Measurements from ENCODE around the gene SNX27. TPM values are rescaled to one million over a fixed set of nuclear protein-coding genes. Genes with fewer than 3 reads are reported as not detected.
"Not testable (repeated sequence)": the region's sequence is repeated elsewhere in the genome, so short reads cannot be mapped to it uniquely, and the experiment has no call there.

The SNX27 gene
- total and polyA plus RNA-seq, 12 donors = 6.5 to 37.8 (median 32.2) TPM

- 83 to 88% methylated on average over 4 of the region's 4 CpGs for WGBS, 2 donors
- TF ChIP-seq CTCF (IDR thresholded peaks at IDR 0.05) = no peak
- no peak for ATAC-seq
- no peak for DNase-seq
- H3K9me3 ChIP-seq = no peaks in the 10 kb centered on the region
- no peaks in the 10 kb centered on the region for H3K27me3 ChIP-seq
- peaks cover 0 to 12% (median 0%) of the 10 kb centered on the region in 9 donors for H3K36me3 ChIP-seq
- H3K4me3 ChIP-seq = no peak overlapping the region
- H3K4me1 ChIP-seq = peaks cover 0 to 66% (median 36%) of the 10 kb centered on the region in 9 donors
- H3K27ac ChIP-seq = no peak overlapping the region
- intact Hi-C loops (cut with DNase I) = loop anchor here in 1 of 10 donors (10.0 kb wide), 1 partner anchor 109 kb away; the partner anchor contains the start of gene RIIAD1
Observed at GRCh38 chr1:151615711-151616504, 4.1 kb downstream of the SNX27 start.

- ATAC-seq = no peak
- Histone ChIP-seq H3K4me3 (no peak overlapping the region), H3K36me3 (peaks cover 0 to 12% (median 0%) of the 10 kb centered on the region in 9 donors), H3K4me1 (peaks cover 0 to 66% (median 37%) of the 10 kb centered on the region in 9 donors), H3K9me3 (no peaks in the 10 kb centered on the region), H3K27ac (no peak overlapping the region), H3K27me3 (no peaks in the 10 kb centered on the region)
- 90 to 93% methylated on average over 3 of the region's 3 CpGs for WGBS, 2 donors
- intact Hi-C loops (cut with DNase I) = loop anchor here in 1 of 10 donors (10.0 kb wide), 1 partner anchor 108 kb away; the partner anchor contains the start of gene RIIAD1
- TF ChIP-seq CTCF (IDR thresholded peaks at IDR 0.05) = no peak
- no peak for DNase-seq
Observed at GRCh38 chr1:151616505-151616849, 4.6 kb downstream of the SNX27 start.

- intact Hi-C loops (cut with DNase I) = loop anchor here in 1 of 10 donors (10.0 kb wide), 1 partner anchor 107 kb away; the partner anchor contains the start of gene RIIAD1
- no peak for ATAC-seq
- Histone ChIP-seq H3K4me1 (peaks cover 0 to 70% (median 41%) of the 10 kb centered on the region in 9 donors), H3K9me3 (no peaks in the 10 kb centered on the region), H3K27ac (no peak overlapping the region), H3K36me3 (peaks cover 0 to 12% (median 0%) of the 10 kb centered on the region in 9 donors), H3K27me3 (no peaks in the 10 kb centered on the region), H3K4me3 (no peak overlapping the region)
- 90 to 97% methylated on average over 3 of the region's 3 CpGs for WGBS, 2 donors
- TF ChIP-seq CTCF (IDR thresholded peaks at IDR 0.05) = no peak
- DNase-seq = no peak
Observed at GRCh38 chr1:151618003-151618402, 6.2 kb downstream of the SNX27 start.

GRCh38 chr1:151618470-151618869, 6.6 kb downstream of the SNX27 start:
- Histone ChIP-seq H3K36me3 (peaks cover 0 to 12% (median 0%) of the 10 kb centered on the region in 9 donors), H3K27me3 (no peaks in the 10 kb centered on the region), H3K27ac (no peak overlapping the region), H3K9me3 (no peaks in the 10 kb centered on the region), H3K4me1 (peaks cover 0 to 65% (median 37%) of the 10 kb centered on the region in 9 donors), H3K4me3 (no peak overlapping the region)
- no peak for TF ChIP-seq CTCF (IDR thresholded peaks at IDR 0.05)
- intact Hi-C loops (cut with DNase I) = loop anchor here in 1 of 10 donors (10.0 kb wide), 1 partner anchor 106 kb away; the partner anchor contains the start of gene RIIAD1
- ATAC-seq (no peak), DNase-seq (no peak)

GRCh38 chr1:151618996-151619395, 7.1 kb downstream of the SNX27 start:
- Histone ChIP-seq H3K36me3 (peaks cover 0 to 12% (median 0%) of the 10 kb centered on the region in 9 donors), H3K27ac (peak overlapping the region in 1 of 10 donors; percentile 62), H3K4me1 (peaks cover 0 to 60% (median 32%) of the 10 kb centered on the region in 9 donors)
- DNase-seq, H3K9me3 ChIP-seq, H3K4me3 ChIP-seq, ATAC-seq, H3K27me3 ChIP-seq: not testable (repeated sequence)
- WGBS, 2 donors = 84 to 88% methylated on average over 6 of the region's 6 CpGs
- intact Hi-C loops (cut with DNase I) = loop anchor here in 1 of 10 donors (10.0 kb wide), 1 partner anchor 106 kb away; the partner anchor contains the start of gene RIIAD1
